ENCODE data around the gene DDX31. TPM values are rescaled to one million over a fixed set of nuclear protein-coding genes. Genes with fewer than 3 reads are reported as not detected.

The DDX31 gene
- total RNA-seq, 2 donors from 2014 or later: 8.6 to 15.6 TPM

- Histone ChIP-seq H3K27ac (no peak overlapping the region), H3K36me3 (replicated peaks in 1 of 2; ENCODE audit: insufficient read depth in 1 of 2, low read depth in 2 of 2) (peaks cover 8 to 19% of the 10 kb centered on the region in 2 donors), H3K9me3 (no peaks in the 10 kb centered on the region), H3K27me3 (no peaks in the 10 kb centered on the region), H3K4me3 (no peak overlapping the region), H3K4me1 (no peaks in the 10 kb centered on the region)
- WGBS, 2 donors: 93 to 99% methylated on average over 8 of the region's 8 CpGs
- no peak for TF ChIP-seq POLR2A (IDR thresholded peaks at IDR 0.05)
- no peak for TF ChIP-seq CTCF (IDR thresholded peaks at IDR 0.05)
- no peak for ATAC-seq
- peak in 1 of 4 donors; percentile 16 for DNase-seq
- intact Hi-C loops (cut with DNase I): no loop called here
These were observed 24.5 kb downstream of the DDX31 start for GRCh38 chr9:132645306-132645705.

DNA sequence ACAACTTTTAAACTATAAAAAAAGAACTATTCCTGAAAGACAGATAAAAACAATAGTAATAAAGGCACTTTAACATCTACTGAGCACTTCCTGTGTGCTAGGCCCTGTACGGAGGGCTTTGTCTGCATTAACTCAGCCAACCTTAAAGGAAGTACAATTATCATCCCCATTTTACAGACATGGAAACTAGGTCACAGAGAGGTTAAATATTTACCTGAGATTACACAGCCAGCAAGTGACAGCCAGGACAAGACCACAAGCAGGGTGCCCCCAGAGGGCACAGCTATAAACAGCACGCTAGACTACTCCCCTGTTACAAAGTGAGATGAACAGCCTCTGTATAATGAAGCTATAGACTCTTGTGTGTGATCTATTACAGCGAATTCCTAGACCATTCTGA is 25.5 kb downstream of the DDX31 start:
- DNase-seq: no peak
- 86 to 90% methylated on average over 3 of the region's 3 CpGs for WGBS, 2 donors
- Histone ChIP-seq H3K27me3 (no peaks in the 10 kb centered on the region), H3K4me3 (no peak overlapping the region), H3K27ac (no peak overlapping the region), H3K9me3 (no peaks in the 10 kb centered on the region), H3K36me3 (replicated peaks in 1 of 2; ENCODE audit: insufficient read depth in 1 of 2, low read depth in 2 of 2) (peaks cover 5 to 15% of the 10 kb centered on the region in 2 donors), H3K4me1 (peaks cover under 1% of the 10 kb centered on the region)
- ATAC-seq: no peak
- intact Hi-C loops (cut with DNase I): no loop called here
- TF ChIP-seq CTCF (IDR thresholded peaks at IDR 0.05) (no peak), POLR2A (IDR thresholded peaks at IDR 0.05) (no peak)

GRCh38 chr9:132641216-132641615 is 28.6 kb downstream of the DDX31 start:
- DNase-seq (no peak), ATAC-seq (no peak)
- H3K9me3 ChIP-seq: no peaks in the 10 kb centered on the region
- no peaks in the 10 kb centered on the region for H3K27me3 ChIP-seq
- WGBS, 2 donors: 81 to 88% methylated on average over 4 of the region's 4 CpGs
- TF ChIP-seq POLR2A (IDR thresholded peaks at IDR 0.05) (no peak), CTCF (IDR thresholded peaks at IDR 0.05) (no peak)
- H3K27ac ChIP-seq: no peak overlapping the region
- H3K4me3 ChIP-seq: no peak overlapping the region
- peaks cover 4 to 10% of the 10 kb centered on the region in 2 donors for H3K36me3 ChIP-seq (replicated peaks in 1 of 2; ENCODE audit: insufficient read depth in 1 of 2, low read depth in 2 of 2)
- peaks cover 5% of the 10 kb centered on the region for H3K4me1 ChIP-seq
- intact Hi-C loops (cut with DNase I): no loop called here

DNA sequence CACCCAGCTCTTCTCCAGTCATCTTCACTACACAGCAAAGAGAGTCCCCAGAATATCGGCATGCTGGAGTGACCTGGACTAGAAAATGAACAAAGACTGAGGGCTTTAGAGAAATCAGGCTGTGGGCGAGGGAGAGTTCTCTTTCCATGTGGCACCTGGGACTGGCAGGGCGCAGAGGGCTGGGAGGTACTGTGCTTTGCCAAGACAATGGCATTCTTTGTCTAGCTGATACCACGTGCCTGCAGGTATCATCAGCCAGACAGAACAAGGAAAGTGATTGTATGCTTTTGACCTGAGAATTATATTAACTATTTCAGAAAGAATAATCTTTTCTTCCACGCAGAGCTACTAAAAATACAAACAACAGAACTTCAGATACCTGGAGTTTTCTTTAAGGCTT is 30.5 kb downstream of the DDX31 start:
- Histone ChIP-seq H3K27ac (peak overlapping the region; percentile 10 to 77 (median 61)), H3K4me3 (no peak overlapping the region), H3K36me3 (replicated peaks in 1 of 2; ENCODE audit: insufficient read depth in 1 of 2, low read depth in 2 of 2) (peaks cover 0 to 5% of the 10 kb centered on the region in 2 donors), H3K4me1 (peaks cover 5% of the 10 kb centered on the region), H3K27me3 (no peaks in the 10 kb centered on the region), H3K9me3 (no peaks in the 10 kb centered on the region)
- intact Hi-C loops (cut with DNase I): no loop called here
- WGBS, 2 donors: 67 to 73% methylated on average over 4 to 5 of the region's 5 CpGs
- ATAC-seq: peak; percentile 79
- DNase-seq: peak; percentile 29 to 52 (median 44)
- TF ChIP-seq POLR2A (IDR thresholded peaks at IDR 0.05): peak in 1 of 3 donors; percentile 24
- no peak for TF ChIP-seq CTCF (IDR thresholded peaks at IDR 0.05)

DNA sequence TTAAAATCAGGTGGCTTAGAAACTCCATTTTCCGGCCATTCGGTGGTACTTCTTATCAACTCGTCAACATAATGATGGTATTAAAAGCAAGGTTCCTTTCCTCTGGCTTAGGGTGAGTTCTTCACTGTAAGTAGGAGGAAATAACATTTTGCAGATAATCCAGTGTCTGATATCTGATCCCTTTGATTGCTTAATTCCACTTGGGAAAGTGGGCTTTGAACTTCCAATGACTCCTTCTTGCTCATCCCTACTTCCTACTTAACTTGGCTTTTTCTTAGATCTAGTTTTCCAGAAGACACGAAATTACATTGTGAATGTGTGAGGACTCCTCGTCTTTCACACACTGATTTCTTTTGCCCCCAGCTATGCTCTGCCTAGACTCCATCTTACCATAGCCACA is 31.5 kb downstream of the DDX31 start:
- 82 to 93% methylated on average over 5 of the region's 5 CpGs for WGBS, 2 donors
- H3K27me3 ChIP-seq: no peaks in the 10 kb centered on the region
- H3K4me1 ChIP-seq: peaks cover 5% of the 10 kb centered on the region
- ATAC-seq (no peak), DNase-seq (no peak)
- no peak overlapping the region for H3K4me3 ChIP-seq
- intact Hi-C loops (cut with DNase I): no loop called here
- TF ChIP-seq POLR2A (IDR thresholded peaks at IDR 0.05) (no peak), CTCF (IDR thresholded peaks at IDR 0.05) (no peak)
- H3K27ac ChIP-seq: peak overlapping the region in 1 of 4 donors; percentile 64
- H3K36me3 ChIP-seq (replicated peaks in 1 of 2; ENCODE audit: insufficient read depth in 1 of 2, low read depth in 2 of 2): peaks cover 0 to 2% of the 10 kb centered on the region in 2 donors
- H3K9me3 ChIP-seq: no peaks in the 10 kb centered on the region

All from body of pancreas (tissue), 4 donors.